Nephron progenitor cell (in vitro differentiated cells): ENCODE data around the gene MPND.
"Not testable (repeated sequence)": the region's sequence is repeated elsewhere in the genome, so short reads cannot be mapped to it uniquely, and the experiment has no call there.

Experiments
- DNase-seq: peaks from one replicate; pipeline ENCODE4 v3.0.0; 2021
- H3K27ac Mint-ChIP-seq: 2 replicates; pipeline ENCODE4 v1.8.0; 2021; ENCODE audit warnings: mild to moderate bottlenecking, moderate library complexity, mixed read lengths
- H3K27me3 Mint-ChIP-seq: 2 replicates; pipeline ENCODE4 v1.8.0; 2021; ENCODE audit warnings: mild to moderate bottlenecking, low read depth, mixed read lengths; ENCODE audit not compliant: poor library complexity
- H3K36me3 Mint-ChIP-seq: 2 replicates; pipeline ENCODE4 v1.8.0; 2021; ENCODE audit warnings: low read depth, mixed read lengths
- H3K4me1 Mint-ChIP-seq: 2 replicates; pipeline ENCODE4 v1.8.0; 2021; ENCODE audit warnings: mixed read lengths
- H3K4me3 Mint-ChIP-seq: 2 replicates; pipeline ENCODE4 v1.8.0; 2021; ENCODE audit warnings: mild to moderate bottlenecking, moderate library complexity, mixed read lengths
- H3K9me3 Mint-ChIP-seq: 2 replicates; pipeline ENCODE4 v1.8.0; 2021; ENCODE audit warnings: mild to moderate bottlenecking, moderate library complexity, mixed read lengths
- TF ChIP-seq, protein P1 (sequence below): fragments of 200-600 bp; sonication (generic); IDR thresholded peaks from 2 replicates; pipeline ENCODE4 v1.5.0; 2021; ENCODE audit warnings: antibody characterized with exemption

The MPND gene

GRCh38 chr19:4342615-4343369 is 570 bp upstream of the MPND start:
- H3K9me3 Mint-ChIP-seq, result no peaks in the 10 kb centered on the region
- H3K27me3 Mint-ChIP-seq, result peaks cover 4% of the 10 kb centered on the region
- peaks cover 23% of the 10 kb centered on the region for H3K36me3 Mint-ChIP-seq
- H3K4me3 Mint-ChIP-seq, result peak overlapping the region; percentile 85
- H3K27ac Mint-ChIP-seq, result peak overlapping the region; percentile 96
- H3K4me1 Mint-ChIP-seq, result peaks cover 38% of the 10 kb centered on the region
- DNase-seq, result peak; percentile 92
- TF ChIP-seq, protein P1, sequence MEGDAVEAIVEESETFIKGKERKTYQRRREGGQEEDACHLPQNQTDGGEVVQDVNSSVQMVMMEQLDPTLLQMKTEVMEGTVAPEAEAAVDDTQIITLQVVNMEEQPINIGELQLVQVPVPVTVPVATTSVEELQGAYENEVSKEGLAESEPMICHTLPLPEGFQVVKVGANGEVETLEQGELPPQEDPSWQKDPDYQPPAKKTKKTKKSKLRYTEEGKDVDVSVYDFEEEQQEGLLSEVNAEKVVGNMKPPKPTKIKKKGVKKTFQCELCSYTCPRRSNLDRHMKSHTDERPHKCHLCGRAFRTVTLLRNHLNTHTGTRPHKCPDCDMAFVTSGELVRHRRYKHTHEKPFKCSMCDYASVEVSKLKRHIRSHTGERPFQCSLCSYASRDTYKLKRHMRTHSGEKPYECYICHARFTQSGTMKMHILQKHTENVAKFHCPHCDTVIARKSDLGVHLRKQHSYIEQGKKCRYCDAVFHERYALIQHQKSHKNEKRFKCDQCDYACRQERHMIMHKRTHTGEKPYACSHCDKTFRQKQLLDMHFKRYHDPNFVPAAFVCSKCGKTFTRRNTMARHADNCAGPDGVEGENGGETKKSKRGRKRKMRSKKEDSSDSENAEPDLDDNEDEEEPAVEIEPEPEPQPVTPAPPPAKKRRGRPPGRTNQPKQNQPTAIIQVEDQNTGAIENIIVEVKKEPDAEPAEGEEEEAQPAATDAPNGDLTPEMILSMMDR, result peak; percentile 16

DNA sequence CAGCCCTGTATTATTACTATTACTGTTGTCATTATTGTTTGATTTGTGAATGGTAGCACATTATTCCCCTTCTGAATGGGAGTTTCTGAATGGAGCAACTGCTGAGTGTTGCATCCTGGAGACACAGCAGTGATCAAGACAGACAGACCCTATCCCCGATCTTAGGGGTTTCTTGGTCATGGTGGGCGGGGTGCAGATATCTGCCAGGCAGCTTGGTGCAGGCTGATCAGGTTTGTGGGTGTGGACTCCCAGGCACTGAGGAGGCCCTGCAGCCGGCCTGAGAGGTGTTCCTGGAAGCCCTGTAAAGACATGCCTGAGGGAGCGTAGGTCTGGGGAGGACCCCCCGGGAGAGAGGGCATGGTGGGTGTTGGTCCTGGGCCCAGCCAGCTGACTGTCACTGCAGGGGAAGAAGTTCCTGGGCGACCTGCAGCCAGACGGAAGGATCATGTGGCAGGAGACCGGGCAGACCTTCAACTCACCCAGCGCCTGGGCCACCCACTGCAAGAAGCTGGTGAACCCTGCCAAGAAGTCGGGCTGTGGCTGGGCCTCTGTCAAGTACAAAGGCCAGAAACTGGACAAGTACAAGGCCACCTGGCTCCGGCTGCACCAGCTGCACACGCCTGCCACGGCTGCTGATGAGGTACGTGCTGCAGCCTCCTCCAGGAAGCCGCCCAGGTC is 2.1 kb downstream of the MPND start:
- DNase-seq, result no peak
- no peak overlapping the region for H3K27ac Mint-ChIP-seq
- TF ChIP-seq, protein P1, result no peak

DNA sequence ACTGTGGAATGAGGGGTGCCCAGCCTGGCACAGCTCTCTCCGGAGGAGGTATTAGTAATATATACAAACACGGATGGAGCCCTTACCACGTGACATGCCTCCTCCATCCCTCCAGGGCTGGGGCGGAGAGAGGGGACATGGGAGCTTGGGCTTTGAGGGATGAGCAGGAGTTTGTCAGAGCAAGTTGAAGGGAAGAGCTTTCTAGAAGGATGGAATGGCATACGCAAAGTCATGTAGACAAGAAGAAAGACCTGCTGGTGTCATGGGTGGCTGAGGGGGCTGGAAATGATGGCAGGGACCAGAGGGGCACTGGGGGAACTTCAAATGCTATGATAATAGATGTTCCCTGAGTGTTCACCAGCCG is 2.6 kb downstream of the MPND start:
- Mint-ChIP-seq H3K27ac (no peak overlapping the region), H3K36me3 (peaks cover 51% of the 10 kb centered on the region), H3K9me3 (no peaks in the 10 kb centered on the region), H3K4me3 (no peak overlapping the region), H3K4me1 (peaks cover 13% of the 10 kb centered on the region), H3K27me3 (no peaks in the 10 kb centered on the region)
- TF ChIP-seq, protein P1, result no peak
- no peak for DNase-seq

More for the DNA sequence above, 2.1 kb downstream of the MPND start:
- H3K9me3 Mint-ChIP-seq, result no peaks in the 10 kb centered on the region
- peaks cover 46% of the 10 kb centered on the region for H3K36me3 Mint-ChIP-seq
- H3K4me3 Mint-ChIP-seq, result peak overlapping the region; percentile 62
- H3K27me3 Mint-ChIP-seq, result no peaks in the 10 kb centered on the region
- H3K4me1 Mint-ChIP-seq, result peaks cover 18% of the 10 kb centered on the region

DNA sequence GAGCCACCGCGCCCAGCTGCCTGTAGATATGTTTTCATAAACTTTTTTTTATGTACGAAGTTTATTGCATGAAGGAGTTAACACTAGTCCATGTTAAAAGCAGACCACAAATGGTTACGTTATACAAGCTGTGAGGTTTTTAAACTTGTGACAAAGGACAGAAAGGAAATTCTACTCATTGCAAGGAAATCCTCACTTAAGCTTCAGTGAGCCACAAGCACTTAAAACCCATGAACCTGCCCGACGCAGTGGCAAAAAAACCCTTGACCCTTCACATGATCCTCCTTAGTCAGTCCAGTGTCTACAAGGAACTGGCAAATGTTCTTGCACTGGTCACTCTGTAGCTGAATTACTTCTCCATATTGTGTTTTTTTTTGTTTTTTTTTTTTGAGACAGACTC is 4.2 kb downstream of the MPND start:
- Mint-ChIP-seq H3K36me3 (peaks cover 51% of the 10 kb centered on the region), H3K27ac (no peak overlapping the region), H3K4me1 (peaks cover 1% of the 10 kb centered on the region), H3K9me3 (no peaks in the 10 kb centered on the region), H3K4me3 (no peak overlapping the region), H3K27me3 (no peaks in the 10 kb centered on the region)
- no peak for DNase-seq
- TF ChIP-seq, protein P1, result no peak

- DNase-seq, H3K9me3 Mint-ChIP-seq, H3K4me1 Mint-ChIP-seq, H3K27me3 Mint-ChIP-seq, H3K27ac Mint-ChIP-seq, H3K4me3 Mint-ChIP-seq: not testable (repeated sequence)
- H3K36me3 Mint-ChIP-seq, result peaks cover 51% of the 10 kb centered on the region
Observed at GRCh38 chr19:4349225-4349624, 5.9 kb downstream of the MPND start.

GRCh38 chr19:4350111-4350510 is 6.7 kb downstream of the MPND start:
- H3K36me3 Mint-ChIP-seq, result peaks cover 51% of the 10 kb centered on the region
- no peaks in the 10 kb centered on the region for H3K27me3 Mint-ChIP-seq
- DNase-seq, result no peak
- peak overlapping the region; percentile 81 for H3K27ac Mint-ChIP-seq
- TF ChIP-seq, protein P1, result no peak
- H3K4me1 Mint-ChIP-seq, result peaks cover 5% of the 10 kb centered on the region
- H3K4me3 Mint-ChIP-seq, result no peak overlapping the region
- no peaks in the 10 kb centered on the region for H3K9me3 Mint-ChIP-seq
